ENCODE measurements around the gene TMCC1.

TMCC1 gene

DNA sequence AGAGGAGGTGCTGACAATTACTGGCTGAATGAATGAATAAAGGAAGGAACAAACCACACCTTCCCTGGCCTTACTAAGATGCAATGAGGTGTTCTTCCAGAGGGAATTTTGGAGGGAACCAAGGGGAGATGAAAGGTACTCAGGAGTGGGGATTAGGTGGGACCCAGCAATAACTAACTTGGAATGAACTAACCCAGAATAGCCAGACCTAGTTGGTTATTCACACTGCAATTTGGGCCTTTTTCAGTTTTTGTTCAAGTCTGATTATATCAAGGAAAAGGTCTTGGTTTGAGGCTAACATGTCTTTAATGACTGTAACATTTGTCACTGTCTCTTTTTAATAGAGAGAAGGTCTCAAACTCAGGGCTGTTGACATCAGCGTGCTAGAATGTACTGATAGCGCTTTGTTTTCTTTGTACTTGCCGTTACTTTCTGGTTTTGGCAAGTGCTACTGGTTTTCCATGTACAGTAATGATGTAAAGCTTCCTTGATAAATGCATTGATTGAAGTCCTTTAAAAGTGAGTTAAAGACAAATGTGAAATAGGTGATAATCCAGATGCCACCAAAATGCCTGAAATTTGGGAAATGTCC, 283.8 kb downstream of the TMCC1 start:
- DNase-seq (ENCODE audit: extremely low spot score) = no peak
- ChIA-PET CTCF (interaction anchor here (1.3 kb wide), 1 partner anchor 119 kb away, joined by 3 read pairs; no protein-coding TSS in a partner anchor), POLR2A (no interaction called here)
- TF ChIP-seq FOXM1 (IDR thresholded peaks at IDR 0.05; ENCODE audit: borderline replicate concordance) (no peak), ZNF384 (IDR thresholded peaks at IDR 0.05) (no peak), L3MBTL2 (conservative IDR thresholded peaks at IDR 0.05) (no peak), HDGF (IDR thresholded peaks at IDR 0.05; ENCODE audit: borderline replicate concordance) (no peak), SUZ12 (IDR thresholded peaks at IDR 0.05) (no peak), TARDBP (IDR thresholded peaks at IDR 0.05) (no peak), SP1 (IDR thresholded peaks at IDR 0.05) (no peak), BHLHE40 (IDR thresholded peaks at IDR 0.05; ENCODE audit: borderline replicate concordance) (no peak), NFRKB (IDR thresholded peaks at IDR 0.05) (no peak), CTBP1 (IDR thresholded peaks at IDR 0.05; ENCODE audit: borderline replicate concordance) (no peak), ELF4 (IDR thresholded peaks at IDR 0.05) (no peak), FOXK2 (IDR thresholded peaks at IDR 0.05) (no peak), LEF1 (IDR thresholded peaks at IDR 0.05; ENCODE audit: borderline replicate concordance) (no peak), ARNT (IDR thresholded peaks at IDR 0.05) (no peak), FOXA1 (IDR thresholded peaks at IDR 0.05) (no peak)
- TF ChIP-seq, protein P1, sequence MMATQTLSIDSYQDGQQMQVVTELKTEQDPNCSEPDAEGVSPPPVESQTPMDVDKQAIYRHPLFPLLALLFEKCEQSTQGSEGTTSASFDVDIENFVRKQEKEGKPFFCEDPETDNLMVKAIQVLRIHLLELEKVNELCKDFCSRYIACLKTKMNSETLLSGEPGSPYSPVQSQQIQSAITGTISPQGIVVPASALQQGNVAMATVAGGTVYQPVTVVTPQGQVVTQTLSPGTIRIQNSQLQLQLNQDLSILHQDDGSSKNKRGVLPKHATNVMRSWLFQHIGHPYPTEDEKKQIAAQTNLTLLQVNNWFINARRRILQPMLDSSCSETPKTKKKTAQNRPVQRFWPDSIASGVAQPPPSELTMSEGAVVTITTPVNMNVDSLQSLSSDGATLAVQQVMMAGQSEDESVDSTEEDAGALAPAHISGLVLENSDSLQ (IDR thresholded peaks at IDR 0.05) = no peak

DNA sequence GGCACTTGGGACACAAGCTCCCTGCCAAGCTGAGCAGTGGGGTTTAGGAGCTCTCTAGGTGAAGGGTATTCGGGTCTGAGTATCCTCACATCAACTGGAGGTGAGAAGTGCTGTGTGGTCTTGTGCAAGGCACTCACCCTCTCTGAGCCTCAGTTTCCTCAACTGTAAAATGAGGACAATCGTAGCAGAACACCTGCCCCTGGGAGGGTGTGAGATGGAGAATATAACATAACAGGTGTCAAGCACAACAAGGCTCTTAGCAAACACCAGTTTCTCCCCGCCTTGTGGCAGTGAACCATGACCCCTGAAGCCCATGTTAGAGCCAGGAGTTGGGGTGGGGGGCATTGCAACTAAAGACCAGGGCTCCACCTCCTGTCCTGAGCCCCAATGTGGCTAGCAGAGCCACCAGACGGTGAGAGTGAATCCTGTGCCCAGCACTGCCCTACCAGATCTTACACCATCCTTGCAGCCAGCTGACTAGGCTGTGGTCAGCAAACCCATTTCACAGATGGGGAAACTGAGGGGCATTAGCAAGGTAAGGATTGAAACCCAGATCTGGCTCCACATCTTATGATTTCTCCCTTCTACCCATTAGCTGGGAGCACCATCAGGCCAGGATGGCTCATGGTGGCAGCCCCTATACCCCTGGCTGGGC, 284.4 kb downstream of the TMCC1 start:
- TF ChIP-seq ELF4 (IDR thresholded peaks at IDR 0.05) = no peak
- no peak for TF ChIP-seq HDGF (IDR thresholded peaks at IDR 0.05; ENCODE audit: borderline replicate concordance)
- TF ChIP-seq ZNF384 (IDR thresholded peaks at IDR 0.05) = no peak
- no peak for TF ChIP-seq SUZ12 (IDR thresholded peaks at IDR 0.05)
- no peak for TF ChIP-seq L3MBTL2 (conservative IDR thresholded peaks at IDR 0.05)
- no peak for TF ChIP-seq TARDBP (IDR thresholded peaks at IDR 0.05)
- no peak for TF ChIP-seq ARNT (IDR thresholded peaks at IDR 0.05)
- TF ChIP-seq FOXM1 (IDR thresholded peaks at IDR 0.05; ENCODE audit: borderline replicate concordance) = no peak
- no peak for TF ChIP-seq FOXA1 (IDR thresholded peaks at IDR 0.05)
- no peak for TF ChIP-seq LEF1 (IDR thresholded peaks at IDR 0.05; ENCODE audit: borderline replicate concordance)
- TF ChIP-seq, protein P1 (IDR thresholded peaks at IDR 0.05) = no peak
- TF ChIP-seq CTBP1 (IDR thresholded peaks at IDR 0.05; ENCODE audit: borderline replicate concordance) = no peak
- no peak for TF ChIP-seq SP1 (IDR thresholded peaks at IDR 0.05)
- TF ChIP-seq NFRKB (IDR thresholded peaks at IDR 0.05) = no peak
- no peak for TF ChIP-seq FOXK2 (IDR thresholded peaks at IDR 0.05)
- no peak for TF ChIP-seq BHLHE40 (IDR thresholded peaks at IDR 0.05; ENCODE audit: borderline replicate concordance)
- ChIA-PET POLR2A (no interaction called here), CTCF (interaction anchor here (1.1 to 1.3 kb wide), 2 partner anchors 119 kb away, joined by 3 to 5 read pairs; no protein-coding TSS in a partner anchor)
- no peak for DNase-seq (ENCODE audit: extremely low spot score)

DNA sequence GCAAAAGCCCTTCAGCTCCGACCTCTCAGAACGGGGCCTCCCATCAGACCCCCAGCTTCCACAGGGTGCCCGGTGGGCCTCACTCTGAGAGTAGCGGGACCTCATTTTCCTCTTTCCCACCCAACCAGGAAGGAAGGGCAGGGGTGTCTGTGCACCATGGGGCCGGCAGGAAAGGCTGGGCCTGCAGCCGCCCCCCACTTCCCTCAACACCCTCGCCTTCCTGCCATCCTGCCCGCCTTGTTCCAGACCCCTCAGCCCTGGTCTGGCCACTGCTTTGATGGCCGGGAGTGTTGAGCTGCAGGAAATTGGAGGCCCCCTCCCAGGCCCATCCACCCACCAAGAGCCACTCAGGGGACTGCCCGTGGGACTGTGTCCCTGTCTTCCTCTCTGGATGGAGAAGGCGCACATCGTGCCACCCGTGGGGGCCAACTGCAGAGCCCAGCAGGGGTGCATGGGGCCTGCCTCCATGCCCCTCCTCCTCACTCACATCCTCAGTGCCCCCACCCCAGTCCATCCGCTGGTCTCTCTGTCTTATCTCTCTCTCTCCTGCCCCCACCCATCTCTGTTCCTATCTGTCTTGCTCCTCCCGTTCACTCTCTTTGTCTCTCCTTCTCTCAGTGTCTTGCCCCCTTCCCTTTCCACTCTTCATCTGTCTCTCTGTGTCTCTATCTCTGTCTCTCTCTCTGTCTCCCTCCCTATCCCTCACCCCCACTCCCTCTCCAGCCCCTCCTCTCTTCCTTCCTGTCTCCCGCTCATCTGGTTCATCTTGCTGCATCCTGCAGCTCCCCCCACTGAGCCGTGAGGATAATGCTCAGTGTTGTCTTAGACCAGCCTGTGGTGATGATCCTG, 285.2 kb downstream of the TMCC1 start:
- DNase-seq (ENCODE audit: extremely low spot score) = no peak
- POLR2A ChIA-PET = no interaction called here
- CTCF ChIA-PET = interaction anchor here (1.1 kb wide), 1 partner anchor 118 kb away, joined by 5 read pairs; no protein-coding TSS in a partner anchor
- TF ChIP-seq FOXM1 (IDR thresholded peaks at IDR 0.05; ENCODE audit: borderline replicate concordance) = no peak
- TF ChIP-seq NFRKB (IDR thresholded peaks at IDR 0.05) = no peak
- TF ChIP-seq BHLHE40 (IDR thresholded peaks at IDR 0.05; ENCODE audit: borderline replicate concordance) = no peak
- no peak for TF ChIP-seq ELF4 (IDR thresholded peaks at IDR 0.05)
- no peak for TF ChIP-seq LEF1 (IDR thresholded peaks at IDR 0.05; ENCODE audit: borderline replicate concordance)
- TF ChIP-seq, protein P1 (IDR thresholded peaks at IDR 0.05) = no peak
- TF ChIP-seq FOXA1 (IDR thresholded peaks at IDR 0.05) = no peak
- no peak for TF ChIP-seq CTBP1 (IDR thresholded peaks at IDR 0.05; ENCODE audit: borderline replicate concordance)
- no peak for TF ChIP-seq FOXK2 (IDR thresholded peaks at IDR 0.05)
- TF ChIP-seq TARDBP (IDR thresholded peaks at IDR 0.05) = no peak
- no peak for TF ChIP-seq L3MBTL2 (conservative IDR thresholded peaks at IDR 0.05)
- TF ChIP-seq SUZ12 (IDR thresholded peaks at IDR 0.05) = no peak
- no peak for TF ChIP-seq ARNT (IDR thresholded peaks at IDR 0.05)
- no peak for TF ChIP-seq ZNF384 (IDR thresholded peaks at IDR 0.05)
- no peak for TF ChIP-seq HDGF (IDR thresholded peaks at IDR 0.05; ENCODE audit: borderline replicate concordance)

DNA sequence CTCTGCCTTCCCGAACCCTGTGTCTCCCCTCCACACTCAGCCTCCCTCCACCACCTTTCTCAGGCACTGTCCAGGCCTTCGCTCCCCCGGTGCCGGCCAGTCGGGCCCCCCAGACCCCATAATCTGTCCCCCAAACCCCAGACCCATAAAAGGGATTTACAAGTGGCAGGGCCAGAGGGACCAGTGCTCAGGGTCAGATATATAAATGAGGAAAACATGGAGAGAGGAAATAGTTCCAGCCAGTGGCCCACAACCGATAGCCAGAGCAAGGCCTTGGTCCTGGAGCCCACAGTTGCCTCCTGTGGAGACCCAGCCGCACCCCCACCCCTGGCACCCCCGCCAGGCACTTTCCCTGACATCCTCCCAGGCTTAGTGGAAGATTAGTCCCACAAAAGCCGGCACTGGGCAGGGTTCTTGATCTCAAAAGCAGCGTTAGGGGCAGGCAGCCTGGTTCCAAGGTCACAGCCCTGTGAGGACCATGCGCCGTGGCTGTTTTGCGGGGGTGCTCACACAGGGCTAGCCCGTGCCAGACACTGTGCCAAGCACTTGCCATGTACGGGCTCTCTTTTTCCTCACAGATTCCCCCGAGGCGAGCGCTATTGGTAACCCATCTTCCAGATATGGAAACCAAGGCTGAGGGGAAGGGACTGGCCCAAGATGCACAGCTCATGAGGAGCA, 286.0 kb downstream of the TMCC1 start:
- POLR2A ChIA-PET = no interaction called here
- TF ChIP-seq HDGF (IDR thresholded peaks at IDR 0.05; ENCODE audit: borderline replicate concordance) (no peak), FOXK2 (IDR thresholded peaks at IDR 0.05) (no peak), SUZ12 (IDR thresholded peaks at IDR 0.05) (no peak), L3MBTL2 (conservative IDR thresholded peaks at IDR 0.05) (no peak), BHLHE40 (IDR thresholded peaks at IDR 0.05; ENCODE audit: borderline replicate concordance) (no peak), SP1 (IDR thresholded peaks at IDR 0.05) (no peak), FOXA1 (IDR thresholded peaks at IDR 0.05) (no peak), TARDBP (IDR thresholded peaks at IDR 0.05) (no peak), ZNF384 (IDR thresholded peaks at IDR 0.05) (no peak), NFRKB (IDR thresholded peaks at IDR 0.05) (no peak), ELF4 (IDR thresholded peaks at IDR 0.05) (no peak), CTBP1 (IDR thresholded peaks at IDR 0.05; ENCODE audit: borderline replicate concordance) (no peak), ARNT (IDR thresholded peaks at IDR 0.05) (no peak), LEF1 (IDR thresholded peaks at IDR 0.05; ENCODE audit: borderline replicate concordance) (no peak), FOXM1 (IDR thresholded peaks at IDR 0.05; ENCODE audit: borderline replicate concordance) (no peak)
- TF ChIP-seq, protein P1 (IDR thresholded peaks at IDR 0.05) = no peak
- CTCF ChIA-PET = no interaction called here
- no peak for DNase-seq (ENCODE audit: extremely low spot score)
